Skeletal muscle tissue (tissue), 4 donors: ENCODE data around the gene SLC39A9. TPM values are rescaled to one million over a fixed set of nuclear protein-coding genes. Genes with fewer than 3 reads are reported as not detected.
"Not testable (repeated sequence)": the region's sequence is repeated elsewhere in the genome, so short reads cannot be mapped to it uniquely, and the experiment has no call there.

Experiments
- H3K27ac ChIP-seq: one replicate; pipeline ENCODE4 v1.7.0; 2013; ENCODE audit warnings: mild to moderate bottlenecking, low read depth, low read length, inconsistent platforms
- H3K27me3 ChIP-seq, 3 donors: one replicate each; pipeline ENCODE4 v1.7.0; 2013; ENCODE audit warnings: low read length in 3 of 3; ENCODE audit not compliant: control insufficient read depth in 3 of 3, insufficient read depth in 3 of 3
- H3K36me3 ChIP-seq, 3 donors: one replicate each; pipeline ENCODE4 v1.7.0; 2013; ENCODE audit warnings: low read length in 3 of 3; ENCODE audit not compliant: control insufficient read depth in 3 of 3, insufficient read depth in 3 of 3
- H3K4me1 ChIP-seq, 3 donors: one replicate each; pipeline ENCODE4 v1.7.0; 2013; ENCODE audit warnings: low read length in 3 of 3, mild to moderate bottlenecking in 3 of 3; ENCODE audit not compliant: control insufficient read depth in 3 of 3, insufficient read depth in 3 of 3
- H3K4me3 ChIP-seq, 3 donors: one replicate each; pipeline ENCODE4 v1.7.0; 2013; ENCODE audit warnings: low read length in 3 of 3
- H3K9ac ChIP-seq, 3 donors: one replicate each; pipeline ENCODE4 v1.7.0; 2013; ENCODE audit warnings: low read length in 3 of 3, mild to moderate bottlenecking in 3 of 3, moderate library complexity in 2 of 3, low read depth in 1 of 3
- H3K9me3 ChIP-seq, 3 donors: one replicate each; pipeline ENCODE4 v1.7.0; 2013; ENCODE audit warnings: low read length in 3 of 3; ENCODE audit not compliant: control insufficient read depth in 3 of 3
- total RNA-seq: library from RNA; depleted of rRNA; stranded (reverse); fragments of >200 nt; gene quantifications from one replicate; pipeline ENCODE4 v1.2.3, GENCODE V29; 2014
- donor health status: Osteomylitis.

SLC39A9 gene
- total RNA-seq, 1 donor from 2014 or later = 52.7 TPM

GRCh38 chr14:69464379-69464778, 65.9 kb downstream of the SLC39A9 start:
- Histone ChIP-seq H3K9ac (no peak overlapping the region), H3K27ac (no peak overlapping the region), H3K9me3 (no peaks in the 10 kb centered on the region), H3K4me1 (no peaks in the 10 kb centered on the region), H3K36me3 (no peaks in the 10 kb centered on the region), H3K27me3 (no peaks in the 10 kb centered on the region), H3K4me3 (no peak overlapping the region)

- Histone ChIP-seq H3K4me3 (no peak overlapping the region), H3K4me1 (no peaks in the 10 kb centered on the region), H3K36me3 (no peaks in the 10 kb centered on the region), H3K27ac (no peak overlapping the region), H3K27me3 (no peaks in the 10 kb centered on the region), H3K9ac (no peak overlapping the region), H3K9me3 (no peaks in the 10 kb centered on the region)
Observed at GRCh38 chr14:69464829-69465228, 66.3 kb downstream of the SLC39A9 start.

GRCh38 chr14:69468949-69469348, 70.5 kb downstream of the SLC39A9 start:
- no peaks in the 10 kb centered on the region for H3K36me3 ChIP-seq
- peaks cover 0 to 2% (median 0%) of the 10 kb centered on the region in 3 donors for H3K27me3 ChIP-seq
- H3K9me3 ChIP-seq = no peaks in the 10 kb centered on the region
- H3K27ac ChIP-seq = no peak overlapping the region
- no peaks in the 10 kb centered on the region for H3K4me1 ChIP-seq
- no peak overlapping the region for H3K4me3 ChIP-seq
- no peak overlapping the region for H3K9ac ChIP-seq

GRCh38 chr14:69471436-69471835, 72.9 kb downstream of the SLC39A9 start:
- Histone ChIP-seq H3K9ac (no peak overlapping the region), H3K4me1 (no peaks in the 10 kb centered on the region), H3K4me3 (no peak overlapping the region), H3K9me3 (no peaks in the 10 kb centered on the region), H3K36me3 (no peaks in the 10 kb centered on the region), H3K27me3 (peaks cover 0 to 6% (median 2%) of the 10 kb centered on the region in 3 donors), H3K27ac (no peak overlapping the region)

- Histone ChIP-seq H3K9ac (no peak overlapping the region), H3K4me1 (no peaks in the 10 kb centered on the region), H3K27me3 (peaks cover 0 to 6% (median 2%) of the 10 kb centered on the region in 3 donors), H3K27ac (no peak overlapping the region), H3K36me3 (no peaks in the 10 kb centered on the region), H3K9me3 (no peaks in the 10 kb centered on the region), H3K4me3 (no peak overlapping the region)
Observed at GRCh38 chr14:69471916-69472315, 73.4 kb downstream of the SLC39A9 start.

GRCh38 chr14:69473260-69473659, 74.8 kb downstream of the SLC39A9 start:
- H3K9me3 ChIP-seq = no peaks in the 10 kb centered on the region
- no peaks in the 10 kb centered on the region for H3K36me3 ChIP-seq
- no peak overlapping the region for H3K9ac ChIP-seq
- no peaks in the 10 kb centered on the region for H3K4me1 ChIP-seq
- peaks cover 0 to 6% (median 2%) of the 10 kb centered on the region in 3 donors for H3K27me3 ChIP-seq
- H3K27ac ChIP-seq = no peak overlapping the region
- no peak overlapping the region for H3K4me3 ChIP-seq

- Histone ChIP-seq H3K27ac (no peak overlapping the region), H3K9me3 (no peaks in the 10 kb centered on the region), H3K27me3 (peaks cover 0 to 6% (median 2%) of the 10 kb centered on the region in 3 donors), H3K36me3 (no peaks in the 10 kb centered on the region), H3K4me3 (no peak overlapping the region), H3K9ac (no peak overlapping the region), H3K4me1 (no peaks in the 10 kb centered on the region)
Observed at GRCh38 chr14:69473946-69474345, 75.5 kb downstream of the SLC39A9 start.

- Histone ChIP-seq H3K27me3 (peaks cover 0 to 8% (median 2%) of the 10 kb centered on the region in 3 donors), H3K9ac (no peak overlapping the region), H3K27ac (no peak overlapping the region), H3K4me3 (no peak overlapping the region), H3K4me1 (no peaks in the 10 kb centered on the region), H3K9me3 (no peaks in the 10 kb centered on the region), H3K36me3 (no peaks in the 10 kb centered on the region)
Observed at GRCh38 chr14:69475194-69475818, 76.8 kb downstream of the SLC39A9 start.

GRCh38 chr14:69476824-69477450, 78.4 kb downstream of the SLC39A9 start:
- H3K4me3 ChIP-seq, H3K9ac ChIP-seq, H3K9me3 ChIP-seq, H3K27me3 ChIP-seq, H3K4me1 ChIP-seq, H3K27ac ChIP-seq, H3K36me3 ChIP-seq: not testable (repeated sequence)

- not testable (repeated sequence) for H3K9ac ChIP-seq, H3K36me3 ChIP-seq, H3K27me3 ChIP-seq, H3K9me3 ChIP-seq, H3K27ac ChIP-seq, H3K4me3 ChIP-seq
- H3K4me1 ChIP-seq = peaks cover 5 to 18% (median 16%) of the 10 kb centered on the region in 3 donors
Observed at GRCh38 chr14:69478055-69478454, 79.6 kb downstream of the SLC39A9 start.
